K562 (cell line): ENCODE results near the gene ACO2. TPM values are rescaled to one million over a fixed set of nuclear protein-coding genes. Genes with fewer than 3 reads are reported as not detected.

Experiments
- CCNT2 ChIP-seq: IDR thresholded peaks from 2 replicates; pipeline ENCODE4 v1.6.1; 2011; ENCODE audit warnings: borderline replicate concordance, low read depth, mild to moderate bottlenecking, moderate library complexity, mixed read lengths, low read length; ENCODE audit not compliant: insufficient read length; ENCODE audit errors: extremely low read depth
- CREBBP ChIP-seq: IDR thresholded peaks from one replicate; pipeline ENCODE4 v1.6.1; 2012; ENCODE audit warnings: low read depth, mild to moderate bottlenecking, control low read depth, inconsistent platforms, low read length
- MLLT1 ChIP-seq, 2 experiments: fragments of 450-650 bp; IDR thresholded peaks; 2 replicates each; pipeline ENCODE4 v1.6.1; 2016
- NCOA2 ChIP-seq, 2 experiments: fragments of 450-650 bp; IDR thresholded peaks; 2 replicates each; pipeline ENCODE4 v1.6.1; 2018; ENCODE audit warnings: mild to moderate bottlenecking in 2 of 2, moderate library complexity in 1 of 2; ENCODE audit not compliant: partially characterized antibody in 2 of 2
- NFE2 ChIP-seq: IDR thresholded peaks from 2 replicates; pipeline ENCODE4 v1.6.1; 2014; ENCODE audit warnings: antibody characterized with exemption, low read depth
- POLR2G ChIP-seq: fragments of 200-400 bp; formaldehyde crosslinking; IDR thresholded peaks from 2 replicates; pipeline ENCODE4 v1.6.1; 2017; ENCODE audit warnings: low read depth, mild to moderate bottlenecking, antibody characterized with exemption, low read length, moderate library complexity
- POLR2H ChIP-seq: IDR thresholded peaks from 2 replicates; pipeline ENCODE4 v1.6.1; 2016; ENCODE audit warnings: missing genetic modification characterization, low read depth, mild to moderate bottlenecking, control low read depth, missing compliant biosample characterization, moderate library complexity
- PPARD ChIP-seq: fragments of 250-450 bp; sonication (Bioruptor Pico); IDR thresholded peaks from 2 replicates; pipeline ENCODE4 v1.8.0; 2022; ENCODE audit warnings: inconsistent platforms, mild to moderate bottlenecking, moderate library complexity
- RBFOX2 ChIP-seq: fragments of 200-400 bp; formaldehyde crosslinking; IDR thresholded peaks from 2 replicates; pipeline ENCODE4 v1.6.1; 2017; ENCODE audit warnings: low read depth, mild to moderate bottlenecking, low read length, moderate library complexity
- RBM25 ChIP-seq: fragments of 200-400 bp; formaldehyde crosslinking; IDR thresholded peaks from 2 replicates; pipeline ENCODE4 v1.6.1; 2018; ENCODE audit warnings: low read length, low read depth, moderate library complexity; ENCODE audit not compliant: severe bottlenecking
- ZNF133 ChIP-seq: fragments of 250-450 bp; sonication (Bioruptor Pico); IDR thresholded peaks from 2 replicates; pipeline ENCODE4 v1.4.0; 2020; ENCODE audit warnings: mild to moderate bottlenecking
- ZNF224 ChIP-seq: sonication (generic); formaldehyde crosslinking; IDR thresholded peaks from 2 replicates; pipeline ENCODE4 v1.8.0; 2022; ENCODE audit warnings: mild to moderate bottlenecking, missing genetic modification reagents
- ZNF408 ChIP-seq: fragments of 250-450 bp; sonication (Bioruptor Pico); IDR thresholded peaks from 2 replicates; pipeline ENCODE4 v1.4.0; 2020; ENCODE audit warnings: low read depth, mild to moderate bottlenecking, moderate library complexity
- polyA plus RNA-seq, 8 experiments: library from polyadenylated mRNA; depleted of rRNA in 4 of 8; stranded (reverse) in 5 of 8; unstranded in 3 of 8; fragments of >200 nt; fragmentation: Nextera tagmentation in 2 of 8; fragmentation: Illumina TruSeq in 1 of 8; extraction: Ambion mirVana in 2 of 8; extraction: Trizol in 1 of 8; gene quantifications; 2 replicates each; pipeline versions ENCODE4 v1.2.1 to v1.2.3, GENCODE V29; 2011 to 2014; ENCODE audit warnings: inconsistent platforms in 1 of 8, missing spikeins in 1 of 8
- total RNA-seq, 7 experiments: library from RNA; depleted of rRNA in 6 of 7; stranded (reverse); fragments of >200 nt in 6 of 7; fragmentation: Illumina TruSeq in 2 of 7; extraction: Trizol in 2 of 7; gene quantifications; 2 replicates each; pipeline versions ENCODE4 v1.2.1 to v1.2.3, GENCODE V29; 2011 to 2021; ENCODE audit warnings: low replicate concordance in 1 of 7
- TF ChIP-seq, protein P1 (sequence below): fragments of 450-650 bp; IDR thresholded peaks from 2 replicates; pipeline ENCODE4 v1.6.1; 2016; ENCODE audit warnings: borderline replicate concordance

The ACO2 gene
- total and polyA plus RNA-seq, 9 of the 15 experiments (the other 6 are each of a cell fraction or from before 2014, with no cell fraction given) = 16.2 to 119 (median 43.2) TPM

- TF ChIP-seq RBM25 (no peak), CCNT2 (no peak), ZNF224 (CRISPR knock-in tag) (no peak), RBFOX2 (peak; percentile 41), ZNF408 (CRISPR knock-in tag) (no peak), ZNF133 (CRISPR knock-in tag) (no peak), NCOA2 (IDR thresholded peaks at IDR 0.05; ENCODE audit: partially characterized antibody in 2 of 2) (no peak), POLR2H (tag) (no peak), CREBBP (no peak), MLLT1 (IDR thresholded peaks at IDR 0.05) (no peak), NFE2 (no peak), POLR2G (peak; percentile 78), PPARD (CRISPR knock-in tag) (no peak)
- TF ChIP-seq, protein P1, sequence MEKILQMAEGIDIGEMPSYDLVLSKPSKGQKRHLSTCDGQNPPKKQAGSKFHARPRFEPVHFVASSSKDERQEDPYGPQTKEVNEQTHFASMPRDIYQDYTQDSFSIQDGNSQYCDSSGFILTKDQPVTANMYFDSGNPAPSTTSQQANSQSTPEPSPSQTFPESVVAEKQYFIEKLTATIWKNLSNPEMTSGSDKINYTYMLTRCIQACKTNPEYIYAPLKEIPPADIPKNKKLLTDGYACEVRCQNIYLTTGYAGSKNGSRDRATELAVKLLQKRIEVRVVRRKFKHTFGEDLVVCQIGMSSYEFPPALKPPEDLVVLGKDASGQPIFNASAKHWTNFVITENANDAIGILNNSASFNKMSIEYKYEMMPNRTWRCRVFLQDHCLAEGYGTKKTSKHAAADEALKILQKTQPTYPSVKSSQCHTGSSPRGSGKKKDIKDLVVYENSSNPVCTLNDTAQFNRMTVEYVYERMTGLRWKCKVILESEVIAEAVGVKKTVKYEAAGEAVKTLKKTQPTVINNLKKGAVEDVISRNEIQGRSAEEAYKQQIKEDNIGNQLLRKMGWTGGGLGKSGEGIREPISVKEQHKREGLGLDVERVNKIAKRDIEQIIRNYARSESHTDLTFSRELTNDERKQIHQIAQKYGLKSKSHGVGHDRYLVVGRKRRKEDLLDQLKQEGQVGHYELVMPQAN = no peak
These were observed 58.2 kb downstream of the ACO2 start (continued) for GRCh38 chr22:41526830-41527799.
